ENCODE measurements around the gene EPS8L3. TPM values are rescaled to one million over a fixed set of nuclear protein-coding genes. Genes with fewer than 3 reads are reported as not detected.
A peak's percentile ranks its signal among the peaks of the same experiment; 100 is the strongest.

Gene EPS8L3
- total and polyA plus RNA-seq, 2 donors (not counting 3 experiments of a cell fraction or from before 2014, with no cell fraction given) = not detected

DNA sequence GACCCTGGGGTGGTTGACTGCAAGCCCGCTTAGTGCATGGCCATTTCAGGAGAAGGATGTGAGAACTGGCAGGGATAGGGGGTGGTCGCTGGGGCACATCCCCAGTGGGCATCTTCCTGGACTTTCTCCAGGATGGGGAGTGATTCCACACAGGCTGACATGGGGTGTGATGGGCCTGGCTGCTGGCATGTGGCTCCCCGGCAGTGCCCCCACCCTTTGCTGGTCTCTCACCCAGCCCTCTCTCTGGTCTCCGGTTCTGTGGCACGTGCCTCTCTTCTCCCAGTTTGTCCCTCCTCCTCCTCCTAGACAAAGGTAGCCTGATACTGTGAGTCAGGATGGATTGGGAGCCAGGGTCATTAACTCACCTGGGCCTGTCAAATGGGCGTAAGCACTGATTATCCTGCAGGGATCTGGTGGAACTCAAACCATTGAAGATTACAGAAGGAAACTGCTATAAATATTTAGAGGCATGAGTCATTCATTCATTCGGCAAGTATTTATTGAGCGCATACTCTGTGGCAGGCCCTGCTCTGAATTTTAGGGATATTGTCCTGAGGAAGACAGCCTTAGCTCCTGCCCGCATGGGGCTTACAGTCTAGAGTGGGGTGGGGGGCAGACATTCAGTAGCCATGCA is 23.6 kb upstream of the EPS8L3 start:
- Histone ChIP-seq H3K9me3 (replicated peaks; ENCODE audit: control insufficient read depth, insufficient read depth, low read length) (no peaks in the 10 kb centered on the region), H3K4me2 (ENCODE audit: insufficient read depth, low read length) (no peak overlapping the region), H3K27me3 (ENCODE audit: control insufficient read depth in 2 of 2, insufficient read depth in 2 of 2, low read length in 2 of 2) (no peaks in the 10 kb centered on the region), H3K4me1 (ENCODE audit: control insufficient read depth, extremely low read depth, insufficient read depth, low read length) (peaks cover 36% of the 10 kb centered on the region), H3K9me1 (replicated peaks; ENCODE audit: control insufficient read depth, extremely low read depth, insufficient read depth, low read length) (no peaks in the 10 kb centered on the region), H2AFZ (ENCODE audit: low read depth, low read length) (no peak overlapping the region), H3K36me3 (ENCODE audit: control insufficient read depth in 2 of 2, extremely low read depth in 1 of 2, insufficient read depth in 2 of 2, low read length in 2 of 2) (no peaks in the 10 kb centered on the region), H4K20me1 (replicated peaks; ENCODE audit: control insufficient read depth, extremely low read depth, insufficient read depth, low read length) (no peaks in the 10 kb centered on the region), H3K79me2 (ENCODE audit: control insufficient read depth, insufficient read depth, low read length) (no peaks in the 10 kb centered on the region), H3K9ac (replicated peaks; ENCODE audit: extremely low read depth, insufficient read depth, low read length) (no peak overlapping the region), H3K4me3 (replicated peaks in 1 of 3; ENCODE audit: insufficient read depth in 1 of 3, low read depth in 1 of 3, low read length in 3 of 3) (no peak overlapping the region), H3K27ac (ENCODE audit: insufficient read depth, low read depth, low read length) (no peak overlapping the region)
- TF ChIP-seq JUN (IDR thresholded peaks at IDR 0.05; ENCODE audit: borderline replicate concordance, insufficient read depth, insufficient read length, low read depth) (no peak), FOS (IDR thresholded peaks at IDR 0.05; ENCODE audit: borderline replicate concordance, insufficient read depth, low read length) (no peak), POLR2A (IDR thresholded peaks at IDR 0.05; ENCODE audit: low read depth, low read length) (no peak), EZH2 (IDR thresholded peaks at IDR 0.05; ENCODE audit: borderline replicate concordance, low read depth, low read length, severe bottlenecking) (no peak), GATA2 (IDR thresholded peaks at IDR 0.05; ENCODE audit: insufficient read depth, insufficient read length, low read depth, low read length) (no peak), POLR2AphosphoS5 (IDR thresholded peaks at IDR 0.05; ENCODE audit: insufficient read depth, low read depth, low read length) (no peak), MYC (IDR thresholded peaks at IDR 0.05; ENCODE audit: low read depth, low read length) (no peak)
- TF ChIP-seq, protein P1, sequence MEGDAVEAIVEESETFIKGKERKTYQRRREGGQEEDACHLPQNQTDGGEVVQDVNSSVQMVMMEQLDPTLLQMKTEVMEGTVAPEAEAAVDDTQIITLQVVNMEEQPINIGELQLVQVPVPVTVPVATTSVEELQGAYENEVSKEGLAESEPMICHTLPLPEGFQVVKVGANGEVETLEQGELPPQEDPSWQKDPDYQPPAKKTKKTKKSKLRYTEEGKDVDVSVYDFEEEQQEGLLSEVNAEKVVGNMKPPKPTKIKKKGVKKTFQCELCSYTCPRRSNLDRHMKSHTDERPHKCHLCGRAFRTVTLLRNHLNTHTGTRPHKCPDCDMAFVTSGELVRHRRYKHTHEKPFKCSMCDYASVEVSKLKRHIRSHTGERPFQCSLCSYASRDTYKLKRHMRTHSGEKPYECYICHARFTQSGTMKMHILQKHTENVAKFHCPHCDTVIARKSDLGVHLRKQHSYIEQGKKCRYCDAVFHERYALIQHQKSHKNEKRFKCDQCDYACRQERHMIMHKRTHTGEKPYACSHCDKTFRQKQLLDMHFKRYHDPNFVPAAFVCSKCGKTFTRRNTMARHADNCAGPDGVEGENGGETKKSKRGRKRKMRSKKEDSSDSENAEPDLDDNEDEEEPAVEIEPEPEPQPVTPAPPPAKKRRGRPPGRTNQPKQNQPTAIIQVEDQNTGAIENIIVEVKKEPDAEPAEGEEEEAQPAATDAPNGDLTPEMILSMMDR (IDR thresholded peaks at IDR 0.05; ENCODE audit: extremely low read depth in 1 of 2, insufficient read depth in 1 of 2, low read depth in 1 of 2, low read length in 2 of 2) = no peak
- TF ChIP-seq, protein P2, sequence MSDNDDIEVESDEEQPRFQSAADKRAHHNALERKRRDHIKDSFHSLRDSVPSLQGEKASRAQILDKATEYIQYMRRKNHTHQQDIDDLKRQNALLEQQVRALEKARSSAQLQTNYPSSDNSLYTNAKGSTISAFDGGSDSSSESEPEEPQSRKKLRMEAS (IDR thresholded peaks at IDR 0.05; ENCODE audit: insufficient read depth, insufficient read length) = no peak
- POLR2A ChIA-PET = no interaction called here
- BruUV-seq (replicated peaks) = no TSS peak
- peak; percentile 47 for FAIRE-seq
- DNase-seq (ENCODE audit: low read depth, low spot score) = no peak
- CTCF ChIA-PET = interaction anchor here (1.7 to 17.2 kb wide), 3 partner anchors 10 to 194 kb away, joined by 6 to 807 read pairs (median 22); partner anchors contain the start of gene AHCYL1
- dilution Hi-C loops (cut with MboI; ENCODE audit: extremely low pct_ligation_motif_present, low sequenced_read_pairs) = loop anchor here (25.0 kb wide), 1 partner anchor 225 kb away; no protein-coding TSS in a partner anchor
- intact Hi-C loops (cut with micrococcal nuclease) = no loop called here

Data from endothelial cell of umbilical vein (primary cell).